GM12873 (cell line): ENCODE data around the gene GPR34.

ENCODE experiments used
- CTCF ChIP-seq: IDR thresholded peaks from 2 replicates; pipeline ENCODE4 v1.5.1; 2012; ENCODE audit warnings: low read depth, mild to moderate bottlenecking, moderate library complexity, low read length, control low read depth; ENCODE audit not compliant: insufficient read depth; ENCODE audit errors: missing control alignments

GPR34 gene

GRCh38 chrX:41688835-41689234 is at the start of gene GPR34:
Gene GPR34 (plus strand): TSS chrX:41688973. CDS start chrX:41695634, 6,661 bp downstream.
- no peak for TF ChIP-seq CTCF

- no peak for TF ChIP-seq CTCF
Measured at GRCh38 chrX:41653125-41653524, 35.6 kb upstream of the GPR34 start.

- TF ChIP-seq CTCF: no peak
Measured at GRCh38 chrX:41655101-41655500, 33.7 kb upstream of the GPR34 start.

GRCh38 chrX:41655631-41656030 is 33.1 kb upstream of the GPR34 start:
- no peak for TF ChIP-seq CTCF

- no peak for TF ChIP-seq CTCF
Measured at GRCh38 chrX:41661366-41662095, 27.2 kb upstream of the GPR34 start.

- no peak for TF ChIP-seq CTCF
Measured at GRCh38 chrX:41664375-41664901, 24.3 kb upstream of the GPR34 start.

- no peak for TF ChIP-seq CTCF
Measured at GRCh38 chrX:41664908-41665307, 23.9 kb upstream of the GPR34 start.
